CD8-positive, alpha-beta memory T cell (primary cell): ENCODE results near the gene IBA57. TPM values are rescaled to one million over a fixed set of nuclear protein-coding genes. Genes with fewer than 3 reads are reported as not detected.

Source experiments
- CTCF ChIA-PET: fragments of 350-600 bp; sonication (Branson Sonifier 250); formaldehyde crosslinking; loops from one replicate; lab custom pipeline; 2021; ENCODE audit warnings: antibody characterized with exemption; lab: Charles Lee
- POLR2A ChIA-PET: fragments of 350-600 bp; sonication (Branson Sonifier 250); formaldehyde crosslinking; loops from one replicate; lab custom pipeline; 2021; ENCODE audit warnings: antibody characterized with exemption; lab: Charles Lee
- DNase-seq, 5 donors: peaks; one replicate each; pipeline versions ENCODE4 v3.0.0 to v3.0.0-alpha.2; 2020 to 2022; ENCODE audit warnings: mixed read lengths in 1 of 5
- H3K27ac ChIP-seq: one replicate; pipeline ENCODE4 v1.7.0; 2013; ENCODE audit warnings: low read depth, mild to moderate bottlenecking, low read length, moderate library complexity
- H3K27me3 ChIP-seq: 2 replicates; pipeline ENCODE4 v1.7.0; 2013; ENCODE audit warnings: low read length, mild to moderate bottlenecking; ENCODE audit not compliant: insufficient read depth, poor library complexity, severe bottlenecking
- H3K36me3 ChIP-seq: 2 replicates; pipeline ENCODE4 v1.7.0; 2013; ENCODE audit warnings: mild to moderate bottlenecking, low read length, moderate library complexity; ENCODE audit not compliant: insufficient read depth
- H3K4me1 ChIP-seq: 2 replicates; pipeline ENCODE4 v1.7.0; 2013; ENCODE audit warnings: mild to moderate bottlenecking, low read length, moderate library complexity; ENCODE audit not compliant: insufficient read depth
- H3K4me3 ChIP-seq: 2 replicates; pipeline ENCODE4 v1.7.0; 2013; ENCODE audit warnings: mild to moderate bottlenecking, low read length
- H3K9me3 ChIP-seq: 2 replicates; pipeline ENCODE4 v1.7.0; 2013; ENCODE audit warnings: mild to moderate bottlenecking, low read length
- H3K27ac Mint-ChIP-seq, 8 donors: one replicate each; pipeline ENCODE4 v1.8.0; 2020 to 2021; ENCODE audit warnings: mixed read lengths in 8 of 8, mild to moderate bottlenecking in 6 of 8, inconsistent platforms in 3 of 8, moderate library complexity in 3 of 8
- H3K27me3 Mint-ChIP-seq, 2 donors: one replicate each; pipeline ENCODE4 v1.8.0; 2020 to 2021; ENCODE audit warnings: mixed read lengths in 2 of 2, mild to moderate bottlenecking in 1 of 2, moderate library complexity in 1 of 2
- H3K36me3 Mint-ChIP-seq, 3 donors: one replicate each; pipeline ENCODE4 v1.8.0; 2020 to 2021; ENCODE audit warnings: mixed read lengths in 3 of 3, inconsistent platforms in 1 of 3, mild to moderate bottlenecking in 1 of 3
- H3K4me1 Mint-ChIP-seq, 3 donors: one replicate each; pipeline ENCODE4 v1.8.0; 2020 to 2021; ENCODE audit warnings: mixed read lengths in 3 of 3, inconsistent platforms in 1 of 3, mild to moderate bottlenecking in 1 of 3
- H3K4me3 Mint-ChIP-seq, 7 donors: one replicate each; pipeline ENCODE4 v1.8.0; 2020 to 2021; ENCODE audit warnings: mixed read lengths in 7 of 7, mild to moderate bottlenecking in 6 of 7, moderate library complexity in 4 of 7, inconsistent platforms in 2 of 7
- H3K9me3 Mint-ChIP-seq, 5 donors: one replicate each; pipeline ENCODE4 v1.8.0; 2020 to 2022; ENCODE audit warnings: mixed read lengths in 5 of 5, mild to moderate bottlenecking in 3 of 5, moderate library complexity in 2 of 5, inconsistent platforms in 1 of 5
- polyA plus RNA-seq: library from polyadenylated mRNA; unstranded; fragments of 300-500 nt; fragmentation: Illumina TruSeq; gene quantifications from one replicate; pipeline ENCODE4 v1.2.3, GENCODE V29; 2021
- total RNA-seq, 2 experiments: library from RNA; stranded (reverse); gene quantifications; one replicate each; pipeline ENCODE4 v1.2.3, GENCODE V29; 2021

IBA57 gene
- total and polyA plus RNA-seq, 3 experiments from 2014 or later: 5.4 to 13.6 (median 12.6) TPM

- ChIA-PET POLR2A (no interaction called here), CTCF (no interaction called here)
- no peak overlapping the region for H3K27ac ChIP-seq
- Mint-ChIP-seq H3K27me3 (peaks cover under 1 to 6% of the 10 kb centered on the region in 2 donors), H3K36me3 (no peaks in the 10 kb centered on the region), H3K4me1 (no peaks in the 10 kb centered on the region), H3K9me3 (no peaks in the 10 kb centered on the region), H3K27ac (no peak overlapping the region), H3K4me3 (no peak overlapping the region)
- no peaks in the 10 kb centered on the region for H3K36me3 ChIP-seq
- DNase-seq: no peak
- no peaks in the 10 kb centered on the region for H3K27me3 ChIP-seq
- no peak overlapping the region for H3K4me3 ChIP-seq
- no peaks in the 10 kb centered on the region for H3K4me1 ChIP-seq
- H3K9me3 ChIP-seq: no peaks in the 10 kb centered on the region
These were observed 40.4 kb upstream of the IBA57 start for GRCh38 chr1:228125185-228125584.

- Mint-ChIP-seq H3K9me3 (no peaks in the 10 kb centered on the region), H3K4me3 (no peak overlapping the region), H3K4me1 (peaks cover 13 to 19% (median 14%) of the 10 kb centered on the region in 3 donors), H3K36me3 (no peaks in the 10 kb centered on the region), H3K27ac (no peak overlapping the region), H3K27me3 (peaks cover 8 to 9% of the 10 kb centered on the region in 2 donors)
- Histone ChIP-seq H3K4me3 (no peak overlapping the region), H3K4me1 (no peaks in the 10 kb centered on the region), H3K36me3 (no peaks in the 10 kb centered on the region), H3K27me3 (no peaks in the 10 kb centered on the region), H3K9me3 (no peaks in the 10 kb centered on the region), H3K27ac (no peak overlapping the region)
- ChIA-PET CTCF (interaction anchor here (1.1 to 5.3 kb wide), 6 partner anchors 11 to 384 kb away, joined by 3 to 59 read pairs (median 9); partner anchors contain the start of gene IBA57), POLR2A (interaction anchor here (0.6 kb wide), 1 partner anchor 359 kb away, joined by 3 read pairs; no protein-coding TSS in a partner anchor)
- DNase-seq: no peak
These were observed 33.8 kb upstream of the IBA57 start for GRCh38 chr1:228131766-228132165.

- ChIA-PET CTCF (interaction anchor here (1.8 kb wide), 1 partner anchor 79 kb away, joined by 4 read pairs; no protein-coding TSS in a partner anchor), POLR2A (no interaction called here)
- Histone ChIP-seq H3K27ac (no peak overlapping the region), H3K36me3 (no peaks in the 10 kb centered on the region), H3K9me3 (no peaks in the 10 kb centered on the region), H3K4me1 (peaks cover 6% of the 10 kb centered on the region), H3K4me3 (no peak overlapping the region), H3K27me3 (no peaks in the 10 kb centered on the region)
- DNase-seq: no peak
- H3K4me3 Mint-ChIP-seq: no peak overlapping the region
- no peaks in the 10 kb centered on the region for H3K9me3 Mint-ChIP-seq
- peaks cover 0 to 1% (median 0%) of the 10 kb centered on the region in 3 donors for H3K36me3 Mint-ChIP-seq
- H3K27me3 Mint-ChIP-seq: peaks cover 4 to 8% of the 10 kb centered on the region in 2 donors
- peak overlapping the region in 2 of 8 donors; percentile 42 to 50 for H3K27ac Mint-ChIP-seq
- peaks cover 24 to 34% (median 32%) of the 10 kb centered on the region in 3 donors for H3K4me1 Mint-ChIP-seq
These were observed 31.0 kb upstream of the IBA57 start for GRCh38 chr1:228134591-228134990.

- H3K4me1 ChIP-seq: peaks cover 18% of the 10 kb centered on the region
- ChIA-PET POLR2A (interaction anchor here (1.1 to 7.8 kb wide), 3 partner anchors 11 to 270 kb away, joined by 3 to 69 read pairs (median 4); partner anchors contain the start of genes IBA57 and TRIM11), CTCF (interaction anchor here (1.8 to 6.3 kb wide), 3 partner anchors 27 to 43 kb away, joined by 4 to 57 read pairs (median 5); partner anchors contain the start of genes IBA57 and MRPL55)
- H3K27me3 ChIP-seq: no peaks in the 10 kb centered on the region
- H3K9me3 Mint-ChIP-seq: no peaks in the 10 kb centered on the region
- H3K4me1 Mint-ChIP-seq: peaks cover 32 to 46% (median 34%) of the 10 kb centered on the region in 3 donors
- H3K4me3 ChIP-seq: no peak overlapping the region
- H3K36me3 Mint-ChIP-seq: peaks cover 0 to 19% (median 0%) of the 10 kb centered on the region in 3 donors
- peak in 2 of 5 donors; percentile 52 to 65 for DNase-seq
- peak overlapping the region; percentile 84 to 97 (median 94) for H3K27ac Mint-ChIP-seq
- no peak overlapping the region for H3K27ac ChIP-seq
- peaks cover 5% of the 10 kb centered on the region for H3K36me3 ChIP-seq
- H3K9me3 ChIP-seq: no peaks in the 10 kb centered on the region
- H3K27me3 Mint-ChIP-seq: peaks cover 0 to 7% of the 10 kb centered on the region in 2 donors
- peak overlapping the region; percentile 23 to 61 (median 53) for H3K4me3 Mint-ChIP-seq
These were observed 28.7 kb upstream of the IBA57 start for GRCh38 chr1:228136901-228137300.

DNA sequence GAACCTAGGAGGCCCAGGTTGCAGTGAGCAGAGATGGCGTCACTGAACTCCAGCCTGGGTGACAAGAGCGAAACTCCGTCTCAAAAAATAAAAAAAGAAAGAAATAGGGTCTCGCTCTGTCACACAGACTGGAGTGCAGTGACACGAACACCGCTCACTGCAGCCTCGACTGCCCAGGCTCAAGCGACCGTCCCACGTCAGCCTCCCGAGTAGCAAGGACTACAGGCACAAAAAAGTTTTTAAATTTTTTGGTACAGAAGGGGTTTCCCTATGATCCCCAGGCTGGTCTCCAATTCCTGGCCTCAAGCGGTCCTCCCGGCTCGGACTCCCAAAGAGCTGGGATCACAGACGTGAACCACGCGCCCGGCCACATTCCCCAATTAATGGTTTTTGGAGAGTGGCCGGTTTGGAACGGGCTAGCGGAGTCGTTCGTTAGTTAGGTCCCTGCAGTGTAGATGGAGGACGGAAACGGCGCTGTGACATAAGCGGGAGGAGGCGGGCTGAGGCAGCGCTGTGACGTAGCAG, 26.1 kb upstream of the IBA57 start:
- Mint-ChIP-seq H3K36me3 (peaks cover 0 to 37% (median 3%) of the 10 kb centered on the region in 3 donors), H3K4me1 (peaks cover 56 to 70% (median 57%) of the 10 kb centered on the region in 3 donors), H3K27me3 (peaks cover 0 to 5% of the 10 kb centered on the region in 2 donors), H3K4me3 (peak overlapping the region; percentile 91 to 99 (median 98)), H3K27ac (peak overlapping the region; percentile 98 to 100 (median 99)), H3K9me3 (no peaks in the 10 kb centered on the region)
- ChIA-PET CTCF (interaction anchor here (0.8 to 6.3 kb wide), 4 partner anchors 9 to 140 kb away, joined by 3 to 57 read pairs (median 5); partner anchors contain the start of gene IBA57), POLR2A (interaction anchor here (0.6 to 7.8 kb wide), 4 partner anchors 14 to 34 kb away, joined by 3 to 69 read pairs (median 4); partner anchors contain the start of gene IBA57)
- H3K27ac ChIP-seq: peak overlapping the region; percentile 96
- peaks cover 44% of the 10 kb centered on the region for H3K4me1 ChIP-seq
- H3K36me3 ChIP-seq: peaks cover 8% of the 10 kb centered on the region
- peak overlapping the region; percentile 82 for H3K4me3 ChIP-seq
- H3K9me3 ChIP-seq: no peaks in the 10 kb centered on the region
- H3K27me3 ChIP-seq: no peaks in the 10 kb centered on the region
- no peak for DNase-seq

- Histone ChIP-seq H3K27me3 (no peaks in the 10 kb centered on the region), H3K27ac (peak within 1 kb of the TSS; percentile 98), H3K9me3 (no peaks in the 10 kb centered on the region), H3K36me3 (peaks cover 8% of the 10 kb centered on the region), H3K4me3 (peak within 1 kb of the TSS; percentile 86), H3K4me1 (peaks cover 51% of the 10 kb centered on the region)
- Mint-ChIP-seq H3K9me3 (no peaks in the 10 kb centered on the region), H3K27me3 (peaks cover 0 to 4% of the 10 kb centered on the region in 2 donors), H3K27ac (peak within 1 kb of the TSS; percentile 98 to 100 (median 99)), H3K4me3 (peak within 1 kb of the TSS; percentile 91 to 99 (median 98)), H3K36me3 (peaks cover 0 to 40% (median 3%) of the 10 kb centered on the region in 3 donors), H3K4me1 (peaks cover 60 to 75% (median 61%) of the 10 kb centered on the region in 3 donors)
- CTCF ChIA-PET: interaction anchor here (0.8 to 6.3 kb wide), 6 partner anchors 9 to 141 kb away, joined by 3 to 57 read pairs (median 4); partner anchors contain the start of gene IBA57
- POLR2A ChIA-PET: interaction anchor here (0.7 to 7.8 kb wide), 7 partner anchors 17 to 352 kb away, joined by 3 to 69 read pairs (median 3); partner anchors contain the start of gene IBA57
- peak; percentile 100 for DNase-seq
These were observed 25.5 kb upstream of the IBA57 start, which contains the start of gene GUK1 for GRCh38 chr1:228139931-228140723. GUK1 (plus strand) TSS chr1:228140279; CDS start chr1:228140303, 24 bp downstream.

DNA sequence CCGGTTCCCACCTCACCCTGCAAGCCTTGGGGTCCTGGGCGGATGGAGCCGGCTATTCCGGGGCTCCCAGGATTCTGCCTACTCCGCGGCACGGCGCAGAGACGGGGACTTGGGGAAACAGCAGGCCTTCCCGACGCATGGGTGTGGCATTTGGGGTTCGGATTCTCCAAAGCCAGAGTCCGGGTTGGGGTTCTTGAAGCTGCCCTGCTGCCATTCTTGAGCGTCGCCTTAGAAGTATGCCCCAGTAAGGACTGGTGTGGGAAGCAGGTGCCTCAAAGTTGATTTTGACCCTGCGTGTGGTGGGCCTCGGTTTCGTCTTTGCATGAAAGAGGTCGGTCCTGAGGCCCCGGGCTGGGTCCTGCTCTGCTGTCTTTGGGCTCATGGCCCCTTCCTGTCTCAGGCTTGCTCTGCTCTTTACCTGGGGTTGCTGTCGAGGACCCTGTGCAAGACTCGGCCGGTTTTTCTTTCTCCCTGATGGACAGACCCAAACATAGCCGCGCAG, 24.8 kb upstream of the IBA57 start:
- Mint-ChIP-seq H3K4me1 (peaks cover 60 to 79% (median 63%) of the 10 kb centered on the region in 3 donors), H3K36me3 (peaks cover 0 to 43% (median 3%) of the 10 kb centered on the region in 3 donors), H3K9me3 (no peaks in the 10 kb centered on the region), H3K27me3 (peaks cover 0 to 4% of the 10 kb centered on the region in 2 donors), H3K27ac (peak overlapping the region; percentile 98 to 100 (median 99)), H3K4me3 (peak overlapping the region; percentile 91 to 99 (median 98))
- ChIA-PET CTCF (interaction anchor here (0.9 to 6.3 kb wide), 4 partner anchors 10 to 141 kb away, joined by 3 to 57 read pairs (median 4); partner anchors contain the start of gene IBA57), POLR2A (interaction anchor here (0.7 to 7.8 kb wide), 7 partner anchors 16 to 353 kb away, joined by 3 to 69 read pairs (median 3); partner anchors contain the start of gene IBA57)
- peak overlapping the region; percentile 86 for H3K4me3 ChIP-seq
- no peaks in the 10 kb centered on the region for H3K27me3 ChIP-seq
- DNase-seq: no peak
- peaks cover 57% of the 10 kb centered on the region for H3K4me1 ChIP-seq
- peak overlapping the region; percentile 98 for H3K27ac ChIP-seq
- no peaks in the 10 kb centered on the region for H3K9me3 ChIP-seq
- peaks cover 8% of the 10 kb centered on the region for H3K36me3 ChIP-seq
